NB4 (cell line): ENCODE data around the gene TMA7B.

ENCODE experiments used
- POLR2A ChIP-seq: IDR thresholded peaks from 2 replicates; pipeline ENCODE4 v1.6.1; 2011; ENCODE audit warnings: mild to moderate bottlenecking; ENCODE audit not compliant: insufficient read length; ENCODE audit errors: extremely low read depth
- TF ChIP-seq, protein P1 (sequence below): IDR thresholded peaks from one replicate; pipeline ENCODE4 v1.5.1; 2012; ENCODE audit warnings: low read depth, low read length

DNA sequence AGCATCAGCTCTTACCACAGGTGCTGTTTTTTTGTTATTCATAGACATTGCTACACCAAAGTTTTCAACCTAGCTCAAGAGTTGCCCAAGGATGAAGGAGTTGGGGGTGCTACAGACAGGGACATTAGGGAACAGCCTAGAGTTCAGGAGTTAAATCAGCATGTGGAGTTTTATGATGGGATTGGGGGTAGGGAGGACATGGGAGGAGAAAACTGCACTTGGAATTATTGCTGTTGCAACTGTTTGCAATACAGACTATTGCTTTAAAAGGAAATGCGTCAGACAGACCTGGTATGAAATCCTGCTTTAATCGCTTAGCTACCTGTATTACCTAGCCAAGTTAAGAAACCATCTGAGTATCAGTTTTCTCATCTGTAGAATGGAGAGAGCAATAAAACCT, 6.3 kb downstream of the TMA7B start:
- TF ChIP-seq, protein P1, sequence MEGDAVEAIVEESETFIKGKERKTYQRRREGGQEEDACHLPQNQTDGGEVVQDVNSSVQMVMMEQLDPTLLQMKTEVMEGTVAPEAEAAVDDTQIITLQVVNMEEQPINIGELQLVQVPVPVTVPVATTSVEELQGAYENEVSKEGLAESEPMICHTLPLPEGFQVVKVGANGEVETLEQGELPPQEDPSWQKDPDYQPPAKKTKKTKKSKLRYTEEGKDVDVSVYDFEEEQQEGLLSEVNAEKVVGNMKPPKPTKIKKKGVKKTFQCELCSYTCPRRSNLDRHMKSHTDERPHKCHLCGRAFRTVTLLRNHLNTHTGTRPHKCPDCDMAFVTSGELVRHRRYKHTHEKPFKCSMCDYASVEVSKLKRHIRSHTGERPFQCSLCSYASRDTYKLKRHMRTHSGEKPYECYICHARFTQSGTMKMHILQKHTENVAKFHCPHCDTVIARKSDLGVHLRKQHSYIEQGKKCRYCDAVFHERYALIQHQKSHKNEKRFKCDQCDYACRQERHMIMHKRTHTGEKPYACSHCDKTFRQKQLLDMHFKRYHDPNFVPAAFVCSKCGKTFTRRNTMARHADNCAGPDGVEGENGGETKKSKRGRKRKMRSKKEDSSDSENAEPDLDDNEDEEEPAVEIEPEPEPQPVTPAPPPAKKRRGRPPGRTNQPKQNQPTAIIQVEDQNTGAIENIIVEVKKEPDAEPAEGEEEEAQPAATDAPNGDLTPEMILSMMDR = no peak
- no peak for TF ChIP-seq POLR2A
